ENCODE data around the gene ZDHHC9.

ZDHHC9 gene

DNA sequence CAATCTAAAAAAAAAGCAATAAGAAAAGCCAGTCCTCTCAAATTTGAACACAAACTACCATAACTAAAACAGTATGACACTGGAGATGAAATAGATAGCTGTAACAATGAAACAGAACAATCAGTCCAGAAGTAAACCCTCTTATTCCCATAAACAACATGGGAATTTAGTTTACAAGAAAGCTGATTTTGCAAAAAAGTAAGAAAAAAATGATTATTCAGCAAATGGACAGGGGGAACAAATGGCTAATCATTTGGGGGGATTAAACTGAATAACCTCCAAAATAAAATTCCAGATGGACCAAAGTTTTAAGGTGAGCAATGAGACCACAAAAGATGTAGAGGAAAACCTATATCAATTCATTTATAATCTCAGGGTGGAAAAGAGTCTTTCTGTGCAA lies 80.0 kb downstream of the ZDHHC9 start:
- no peak for DNase-seq (ENCODE audit: low spot score)

DNA sequence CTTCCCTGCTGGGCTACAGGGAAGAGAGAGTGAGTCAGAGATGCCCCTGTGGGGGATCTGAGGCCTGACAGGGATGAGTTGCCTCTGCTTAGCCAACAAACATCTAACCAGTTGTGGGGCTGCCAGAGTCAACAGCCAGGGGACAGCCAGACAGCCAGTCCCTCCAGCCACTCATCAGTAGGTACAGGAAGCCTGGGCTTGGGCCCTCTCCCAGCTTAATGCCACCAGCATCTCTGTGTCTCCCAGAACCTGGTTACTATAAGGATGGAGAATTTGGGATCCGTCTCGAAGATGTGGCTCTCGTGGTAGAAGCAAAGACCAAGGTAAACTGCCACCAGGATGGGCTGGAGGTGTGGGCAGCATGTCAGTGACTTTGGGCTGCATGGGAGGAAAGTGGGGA lies 81.2 kb downstream of the ZDHHC9 start:
- DNase-seq (ENCODE audit: low spot score), result no peak

DNA sequence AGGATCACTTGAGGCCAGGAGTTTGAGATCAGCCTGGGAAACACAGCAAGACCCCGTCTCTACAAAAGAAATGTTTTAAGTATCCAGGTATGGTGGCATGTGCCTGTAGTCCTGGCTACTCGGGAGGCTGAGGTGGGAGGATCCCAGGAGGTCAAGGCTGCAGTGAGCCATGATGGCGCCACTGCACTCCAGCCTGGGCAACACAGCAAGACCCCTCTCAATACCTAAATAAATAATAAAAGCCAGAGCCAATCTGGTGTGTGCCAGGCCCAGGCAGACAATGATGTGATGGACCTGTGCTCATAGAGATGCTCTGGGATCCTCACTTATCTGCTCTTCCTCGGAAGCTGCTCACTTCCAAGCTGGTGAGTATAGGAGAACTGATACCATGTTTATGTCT lies 82.1 kb downstream of the ZDHHC9 start:
- DNase-seq (ENCODE audit: low spot score), result no peak

DNA sequence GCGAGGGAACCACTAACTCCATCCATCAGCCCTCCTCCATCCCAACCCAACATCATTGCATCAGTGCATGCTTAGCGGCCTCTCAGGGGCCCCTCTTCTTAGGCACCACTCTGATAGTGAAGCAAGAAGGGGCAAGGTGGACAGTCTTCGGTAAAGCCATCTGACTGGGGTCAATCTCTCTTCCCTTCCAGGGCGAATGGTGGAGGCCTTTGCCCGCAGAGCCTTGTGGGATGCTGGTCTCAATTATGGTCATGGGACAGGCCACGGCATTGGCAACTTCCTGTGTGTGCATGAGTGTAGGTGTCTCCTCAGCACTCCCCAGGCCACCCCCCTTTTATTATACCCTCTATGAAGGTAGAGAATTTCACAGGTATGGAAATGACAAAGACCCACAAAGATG lies 82.7 kb downstream of the ZDHHC9 start:
- no peak for DNase-seq (ENCODE audit: low spot score)

DNA sequence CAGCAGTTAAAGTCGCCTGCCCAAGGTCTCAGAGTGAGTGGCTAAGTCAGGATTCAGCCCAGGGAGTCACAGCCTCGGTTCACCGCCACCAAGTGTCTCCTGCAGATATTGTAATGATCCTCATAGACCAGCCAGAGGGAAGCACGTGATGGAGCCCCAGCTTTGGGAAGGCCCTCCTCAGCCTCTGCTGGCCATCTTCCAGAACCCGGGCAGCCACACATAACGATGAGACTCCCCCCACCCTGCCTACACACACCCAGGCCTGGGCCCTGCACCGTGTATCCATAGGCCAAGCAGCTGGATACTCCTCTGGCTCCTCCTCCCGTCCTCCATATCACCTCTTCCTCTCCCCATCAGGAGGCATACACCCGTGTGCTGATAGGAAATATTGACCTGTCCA lies 83.5 kb downstream of the ZDHHC9 start:
- DNase-seq (ENCODE audit: low spot score), result no peak

DNA sequence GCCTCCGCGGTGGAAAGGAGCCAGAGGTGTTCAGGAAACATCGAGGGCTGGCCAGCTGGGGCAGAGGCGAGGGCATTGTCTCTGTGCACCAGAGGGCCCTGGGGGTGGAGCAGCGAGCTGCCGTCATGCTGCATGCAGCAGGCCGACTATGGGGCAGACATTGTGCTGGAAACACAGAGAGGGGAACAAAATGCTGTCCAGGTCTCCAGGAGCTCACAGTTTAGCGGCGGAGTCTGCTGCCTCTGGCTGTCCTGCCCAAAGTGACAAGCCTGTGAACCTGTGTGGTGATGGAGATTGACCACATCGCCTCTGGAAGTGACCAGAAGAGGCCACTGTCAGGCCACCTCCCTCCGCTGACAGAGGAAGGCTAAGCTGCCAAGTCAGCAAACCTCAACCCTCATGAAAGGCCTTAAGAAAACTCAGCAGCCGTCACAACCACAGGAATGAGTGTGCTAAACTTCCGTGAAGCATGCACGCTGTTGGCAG lies 84.1 kb downstream of the ZDHHC9 start:
- peak; percentile 59 for DNase-seq (ENCODE audit: low spot score)

DNA sequence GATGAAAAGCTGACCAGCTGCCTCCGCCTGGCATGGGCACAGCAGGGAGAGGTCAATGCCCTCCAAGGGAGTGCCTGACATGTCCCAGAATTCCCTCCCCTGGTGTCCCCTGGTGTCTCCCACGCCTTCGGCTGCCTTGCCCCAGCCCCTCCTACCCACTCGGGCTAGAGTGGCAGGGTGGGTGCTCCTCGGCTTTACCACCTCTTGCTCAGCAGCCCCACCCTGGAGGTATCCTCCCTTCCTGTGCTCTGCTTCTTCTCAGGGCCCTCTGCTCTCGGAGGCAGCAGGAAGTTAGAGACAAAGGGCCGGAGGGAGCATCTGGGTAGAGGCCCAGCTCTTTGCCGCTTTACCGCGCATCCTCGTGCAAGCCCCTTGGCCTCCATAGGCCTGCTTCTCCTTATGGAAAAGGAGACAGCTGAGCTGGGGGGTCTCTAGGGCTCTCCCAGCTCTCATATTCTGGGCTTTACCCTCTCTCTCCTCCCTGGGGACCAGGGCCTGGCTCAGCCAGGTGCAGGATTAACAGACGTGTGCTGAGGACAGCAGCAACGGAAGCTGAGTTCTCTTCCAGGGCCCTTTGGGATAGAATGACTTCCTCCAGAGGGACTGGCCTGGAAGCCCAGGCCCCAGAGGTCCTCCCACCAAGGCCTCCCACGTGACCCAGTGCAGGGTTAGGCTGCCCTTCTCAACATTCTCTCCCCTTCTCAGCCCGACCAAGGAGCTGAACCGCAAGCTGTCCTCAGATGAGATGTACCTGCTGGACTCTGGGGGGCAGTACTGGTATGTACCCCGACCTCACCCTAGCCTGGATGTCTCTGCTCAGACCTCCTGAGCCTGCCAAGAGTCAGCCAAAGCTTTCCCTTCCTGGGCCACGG lies 87.7 kb downstream of the ZDHHC9 start:
- peak; percentile 39 for DNase-seq (ENCODE audit: low spot score)

DNA sequence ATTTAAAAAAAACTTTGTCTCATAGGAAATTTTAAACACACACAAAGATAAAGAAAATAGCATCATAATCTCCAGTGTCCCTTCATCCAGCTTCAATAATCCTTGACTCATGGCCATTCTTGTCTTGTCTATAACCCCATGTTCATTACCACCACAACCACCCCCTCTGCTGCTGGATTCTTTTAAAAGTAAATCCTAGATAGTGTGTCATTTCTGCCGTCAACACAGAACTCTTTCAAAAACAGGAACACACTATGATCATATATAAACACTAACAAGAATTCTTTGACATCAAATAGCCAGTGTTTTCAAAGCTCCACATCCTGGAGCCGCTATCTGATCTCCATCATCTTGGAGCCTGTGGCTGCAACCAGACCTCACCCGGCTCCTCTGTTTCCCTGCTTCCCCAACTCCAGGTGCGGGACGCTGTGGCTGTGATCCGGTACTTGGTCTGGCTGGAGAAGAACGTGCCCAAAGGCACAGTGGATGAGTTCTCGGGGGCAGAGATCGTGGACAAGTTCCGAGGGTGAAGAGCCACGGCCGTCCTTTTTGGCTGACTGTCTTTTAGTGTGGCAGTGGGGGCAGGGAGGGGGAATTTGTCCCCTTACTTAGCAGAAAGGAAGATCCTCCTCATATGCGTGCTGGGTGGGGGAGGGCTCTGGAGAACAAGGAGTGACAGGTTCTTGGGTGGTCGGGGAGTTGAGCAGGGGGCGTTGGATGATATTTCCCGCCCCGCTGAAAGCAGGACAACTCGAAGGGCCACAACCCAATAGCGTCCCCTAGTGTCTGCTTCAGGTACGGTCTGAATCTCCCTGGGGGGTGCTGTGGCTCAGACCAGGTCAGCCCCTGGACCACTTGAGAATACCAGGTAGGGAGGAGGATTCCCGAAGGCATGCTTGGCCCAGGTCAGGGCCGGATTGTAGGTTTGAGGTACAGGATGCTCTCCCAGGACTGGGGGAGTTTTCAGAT lies 89.3 kb downstream of the ZDHHC9 start:
- DNase-seq (ENCODE audit: low spot score), result no peak

Data from CD4-positive, alpha-beta T cell treated with Interleukin-15 for 4 hours (primary cell).